H9 (cell line): ENCODE measurements around the gene PRXL2C. TPM values are rescaled to one million over a fixed set of nuclear protein-coding genes. Genes with fewer than 3 reads are reported as not detected.
A peak's percentile ranks its signal among the peaks of the same experiment; 100 is the strongest.

Experiments
- DNase-seq: peaks from one replicate; pipeline ENCODE4 v3.0.0-alpha.2; 2017
- H2AFZ ChIP-seq: one replicate; pipeline ENCODE4 v1.6.1; 2013; ENCODE audit warnings: mild to moderate bottlenecking, low read length, control low read depth, moderate library complexity
- H2AK5ac ChIP-seq: 2 replicates; pipeline ENCODE4 v1.6.1; 2013; ENCODE audit warnings: low read length, control low read depth, mixed read lengths; ENCODE audit not compliant: insufficient read length
- H2BK120ac ChIP-seq: one replicate; pipeline ENCODE4 v1.6.1; 2013; ENCODE audit warnings: low read depth, mild to moderate bottlenecking, low read length, control low read depth, inconsistent platforms; ENCODE audit not compliant: poor library complexity, severe bottlenecking
- H2BK12ac ChIP-seq: 2 replicates; pipeline ENCODE4 v1.6.1; 2013; ENCODE audit warnings: low read length, control low read depth, mixed read lengths, low read depth; ENCODE audit not compliant: insufficient read length
- H2BK15ac ChIP-seq: 2 replicates; pipeline ENCODE4 v1.6.1; 2013; ENCODE audit warnings: low read depth, low read length, control low read depth
- H2BK20ac ChIP-seq: one replicate; pipeline ENCODE4 v1.6.1; 2013; ENCODE audit warnings: low read depth, mild to moderate bottlenecking, low read length, control low read depth, inconsistent platforms; ENCODE audit not compliant: poor library complexity, severe bottlenecking
- H2BK5ac ChIP-seq: 2 replicates; pipeline ENCODE4 v1.6.1; 2013; ENCODE audit warnings: low read length, control low read depth, mixed read lengths; ENCODE audit not compliant: insufficient read length
- H3K14ac ChIP-seq: 2 replicates; pipeline ENCODE4 v1.6.1; 2013; ENCODE audit warnings: low read length, control low read depth; ENCODE audit not compliant: insufficient read depth
- H3K18ac ChIP-seq: 2 replicates; pipeline ENCODE4 v1.6.1; 2013; ENCODE audit warnings: low read depth, mild to moderate bottlenecking, mixed read lengths, low read length, control low read depth; ENCODE audit not compliant: insufficient read length
- H3K23ac ChIP-seq: 2 replicates; pipeline ENCODE4 v1.6.1; 2013; ENCODE audit warnings: low read length, control low read depth, mixed read lengths, low read depth; ENCODE audit not compliant: insufficient read length
- H3K23me2 ChIP-seq: 2 replicates; pipeline ENCODE4 v1.6.1; 2013; ENCODE audit warnings: low read depth, mild to moderate bottlenecking, mixed read lengths, low read length, control low read depth; ENCODE audit not compliant: insufficient read length, poor library complexity, severe bottlenecking
- H3K27ac ChIP-seq: 2 replicates; pipeline ENCODE4 v1.5.1; 2013; ENCODE audit warnings: low read length, control low read depth, mixed read lengths, low read depth; ENCODE audit not compliant: insufficient read length
- H3K27me3 ChIP-seq: 2 replicates; pipeline ENCODE4 v1.6.1; 2013; ENCODE audit warnings: low read length, control low read depth, inconsistent platforms; ENCODE audit not compliant: insufficient read depth
- H3K4ac ChIP-seq: 2 replicates; pipeline ENCODE4 v1.6.1; 2013; ENCODE audit warnings: low read depth, mild to moderate bottlenecking, control low read depth, inconsistent platforms, low read length, moderate library complexity
- H3K4me1 ChIP-seq: 2 replicates; pipeline ENCODE4 v1.6.1; 2013; ENCODE audit warnings: low read length, control low read depth, inconsistent platforms; ENCODE audit not compliant: insufficient read depth
- H3K4me2 ChIP-seq: 2 replicates; pipeline ENCODE4 v1.6.1; 2013; ENCODE audit warnings: low read length, control low read depth, mixed read lengths; ENCODE audit not compliant: insufficient read length, insufficient read depth
- H3K56ac ChIP-seq: 2 replicates; pipeline ENCODE4 v1.6.1; 2013; ENCODE audit warnings: low read depth, mild to moderate bottlenecking, mixed read lengths, low read length, control low read depth; ENCODE audit not compliant: insufficient read length
- H3K79me1 ChIP-seq: 2 replicates; pipeline ENCODE4 v1.6.1; 2013; ENCODE audit warnings: low read depth, mild to moderate bottlenecking, moderate library complexity, low read length, control low read depth, inconsistent platforms; ENCODE audit not compliant: insufficient read depth, poor library complexity, severe bottlenecking
- H3K79me2 ChIP-seq: 2 replicates; pipeline ENCODE4 v1.6.1; 2013; ENCODE audit warnings: low read length, control low read depth, inconsistent platforms; ENCODE audit not compliant: insufficient read depth
- H3K9ac ChIP-seq: 2 replicates; pipeline ENCODE4 v1.6.1; 2013; ENCODE audit warnings: low read length, control low read depth, mixed read lengths; ENCODE audit not compliant: insufficient read length; ENCODE audit errors: extremely low read depth
- H3K9me3 ChIP-seq: one replicate; pipeline ENCODE4 v1.6.1; 2013; ENCODE audit warnings: low read depth, low read length, inconsistent platforms; ENCODE audit not compliant: control insufficient read depth
- H3T11ph ChIP-seq: one replicate; pipeline ENCODE4 v1.6.1; 2013; ENCODE audit warnings: mild to moderate bottlenecking, low read length, control low read depth, inconsistent platforms
- H4K20me1 ChIP-seq: one replicate; pipeline ENCODE4 v1.6.1; 2013; ENCODE audit not compliant: control insufficient read depth, insufficient read length, insufficient read depth
- H4K5ac ChIP-seq: 2 replicates; pipeline ENCODE4 v1.6.1; 2013; ENCODE audit warnings: low read depth, mild to moderate bottlenecking, mixed read lengths, low read length, control low read depth; ENCODE audit not compliant: insufficient read length
- H4K8ac ChIP-seq: replicated peaks from 2 replicates; pipeline ENCODE4 v1.6.1; 2013; ENCODE audit warnings: low read length, control low read depth, mixed read lengths, low read depth; ENCODE audit not compliant: insufficient read length
- H4K91ac ChIP-seq: 2 replicates; pipeline ENCODE4 v1.6.1; 2013; ENCODE audit warnings: low read depth, mild to moderate bottlenecking, moderate library complexity, mixed read lengths, low read length, control low read depth; ENCODE audit not compliant: insufficient read length
- H3K27ac Mint-ChIP-seq, 3 experiments: 2 replicates in 2 of 3; 3 replicates in 1 of 3; pipeline ENCODE4 v1.8.0; 2020 to 2021; ENCODE audit warnings: mixed read lengths in 3 of 3, mild to moderate bottlenecking in 1 of 3, moderate library complexity in 1 of 3
- H3K27me3 Mint-ChIP-seq: 2 replicates; pipeline ENCODE4 v1.8.0; 2021; ENCODE audit warnings: low read depth, mild to moderate bottlenecking, moderate library complexity, mixed read lengths
- H3K36me3 Mint-ChIP-seq, 3 experiments: 2 replicates in 2 of 3; 3 replicates in 1 of 3; pipeline ENCODE4 v1.8.0; 2020 to 2021; ENCODE audit warnings: low read depth in 3 of 3, mixed read lengths in 3 of 3; ENCODE audit not compliant: insufficient read depth in 1 of 3
- H3K4me1 Mint-ChIP-seq, 2 experiments: 2 replicates each; pipeline ENCODE4 v1.8.0; 2020; ENCODE audit warnings: mixed read lengths in 2 of 2
- H3K4me3 Mint-ChIP-seq, 2 experiments: 2 replicates in 1 of 2; 3 replicates in 1 of 2; pipeline ENCODE4 v1.8.0; 2020 to 2021; ENCODE audit warnings: mild to moderate bottlenecking in 2 of 2, mixed read lengths in 2 of 2, moderate library complexity in 1 of 2
- H3K9me3 Mint-ChIP-seq, 2 experiments: 2 replicates in 1 of 2; 3 replicates in 1 of 2; pipeline ENCODE4 v1.8.0; 2020; ENCODE audit warnings: mild to moderate bottlenecking in 2 of 2, mixed read lengths in 2 of 2, moderate library complexity in 1 of 2
- CTCF ChIP-seq: fragments of 200-600 bp; sonication (generic); conservative IDR thresholded peaks from 3 replicates; pipeline ENCODE4 v1.8.0; 2021; ENCODE audit warnings: antibody characterized with exemption, mild to moderate bottlenecking
- WGBS: extraction: QIAGEN DNeasy Blood & Tissue Kit; methylation state at CpG from one replicate; pipeline ENCODE4 v1.1.7; 2013; ENCODE audit warnings: missing lambda C conversion rate, low lambda C conversion rate, mixed read lengths; ENCODE audit not compliant: insufficient read length; ENCODE audit errors: extremely low coverage; 5-methylcytosine and 5-hydroxymethylcytosine counted together
- total RNA-seq: library from RNA; stranded (reverse); gene quantifications from 2 replicates; pipeline ENCODE4 v1.2.1, GENCODE V29; 2021

PRXL2C gene
- total RNA-seq, 1 experiment from 2014 or later = 4.7 TPM

GRCh38 chr9:96596601-96597111 is 58.5 kb downstream of the PRXL2C start:
- Histone ChIP-seq H3K79me1 (no peaks in the 10 kb centered on the region), H3K4me2 (no peak overlapping the region), H4K8ac (no peak overlapping the region), H4K5ac (no peak overlapping the region), H2BK20ac (no peak overlapping the region), H3K23me2 (no peaks in the 10 kb centered on the region), H3K4me1 (no peaks in the 10 kb centered on the region), H3K79me2 (no peaks in the 10 kb centered on the region; the same call in 1 of the 2 replicates), H3K9me3 (no peaks in the 10 kb centered on the region), H3K27me3 (no peaks in the 10 kb centered on the region), H2AFZ (no peak overlapping the region), H2BK15ac (no peak overlapping the region), H2AK5ac (no peak overlapping the region), H3K56ac (no peak overlapping the region), H4K91ac (no peak overlapping the region), H3K9ac (no peak overlapping the region), H3K23ac (no peak overlapping the region), H3K4ac (no peak overlapping the region), H3K27ac (no peak overlapping the region), H2BK120ac (no peak overlapping the region), H3K14ac (no peak overlapping the region), H2BK12ac (no peak overlapping the region), H2BK5ac (no peak overlapping the region), H4K20me1 (no peaks in the 10 kb centered on the region), H3K18ac (no peak overlapping the region), H3T11ph (no peak overlapping the region)
- TF ChIP-seq CTCF = no peak
- peak overlapping the region in 1 of 3 experiments; percentile 30; a peak in 3 of 7 replicates for H3K27ac Mint-ChIP-seq
- H3K27me3 Mint-ChIP-seq = no peaks in the 10 kb centered on the region
- peaks cover 0 to 2% (median 0%) of the 10 kb centered on the region in 3 experiments; a peak in 3 of 7 replicates for H3K36me3 Mint-ChIP-seq
- peaks cover 6 to 9% of the 10 kb centered on the region in 2 experiments; a peak in 3 of 4 replicates for H3K4me1 Mint-ChIP-seq
- no peak for DNase-seq
- no peaks in the 10 kb centered on the region for H3K9me3 Mint-ChIP-seq
- H3K4me3 Mint-ChIP-seq = no peak overlapping the region
- WGBS = no CpG with 5 or more reads among the region's 5 CpGs

Other genes starting within 250 kb of the PRXL2C start
- gene ZNF367, start 236.9 kb downstream of the PRXL2C start, total RNA-seq = 9.3 and 10.1 TPM in 2 replicates
- 6.8 and 7.5 TPM in 2 replicates for gene HABP4, start 205.1 kb downstream of the PRXL2C start, total RNA-seq
- 26.6 and 28.4 TPM in 2 replicates for gene CDC14B, start 35.5 kb downstream of the PRXL2C start, total RNA-seq
- gene ZNF510, start 122.8 kb upstream of the PRXL2C start, total RNA-seq = 18.4 and 19.8 TPM in 2 replicates
- 4.7 and 4.9 TPM in 2 replicates for gene ZNF782, start 199.2 kb upstream of the PRXL2C start, total RNA-seq